ENCODE data around the gene ZSCAN5A.

ZSCAN5A gene

GRCh38 chr19:56321989-56322440, 7.4 kb upstream of the ZSCAN5A start:
- Histone ChIP-seq H3K4me3 (ENCODE audit: low read depth, low read length) (no peak overlapping the region), H3K36me3 (ENCODE audit: control insufficient read depth in 2 of 2, insufficient read depth in 1 of 2, low read length in 2 of 2) (no peaks in the 10 kb centered on the region), H3K9me3 (ENCODE audit: control insufficient read depth, insufficient read depth, low read depth, low read length) (no peaks in the 10 kb centered on the region), H3K4me1 (ENCODE audit: control insufficient read depth, insufficient read depth, low read length) (no peaks in the 10 kb centered on the region), H3K27ac (ENCODE audit: extremely low read depth, low read depth, low read length) (no peak overlapping the region)
- ChIA-PET CTCF (interaction anchor here (1.2 to 2.2 kb wide), 3 partner anchors 11 to 246 kb away, joined by 5 to 10 read pairs (median 5); no protein-coding TSS in a partner anchor), POLR2A (no interaction called here)
- TF ChIP-seq ZNF660 (tag by site-specific recombination; IDR thresholded peaks at IDR 0.05) = no peak
- TF ChIP-seq ZNF16 (tag by site-specific recombination; IDR thresholded peaks at IDR 0.05; ENCODE audit: low read depth) = no peak
- no peak for TF ChIP-seq ZNF704 (tag by site-specific recombination; IDR thresholded peaks at IDR 0.05)
- TF ChIP-seq ZNF223 (tag by site-specific recombination; IDR thresholded peaks at IDR 0.05) = no peak
- TF ChIP-seq, protein P1, sequence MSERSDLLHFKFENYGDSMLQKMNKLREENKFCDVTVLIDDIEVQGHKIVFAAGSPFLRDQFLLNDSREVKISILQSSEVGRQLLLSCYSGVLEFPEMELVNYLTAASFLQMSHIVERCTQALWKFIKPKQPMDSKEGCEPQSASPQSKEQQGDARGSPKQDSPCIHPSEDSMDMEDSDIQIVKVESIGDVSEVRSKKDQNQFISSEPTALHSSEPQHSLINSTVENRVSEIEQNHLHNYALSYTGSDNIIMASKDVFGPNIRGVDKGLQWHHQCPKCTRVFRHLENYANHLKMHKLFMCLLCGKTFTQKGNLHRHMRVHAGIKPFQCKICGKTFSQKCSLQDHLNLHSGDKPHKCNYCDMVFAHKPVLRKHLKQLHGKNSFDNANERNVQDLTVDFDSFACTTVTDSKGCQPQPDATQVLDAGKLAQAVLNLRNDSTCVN (tag by site-specific recombination; optimal IDR thresholded peaks at IDR 0.05) = no peak
- TF ChIP-seq ZNF626 (tag by site-specific recombination; IDR thresholded peaks at IDR 0.05) = no peak
- no peak for TF ChIP-seq ZNF292 (tag by site-specific recombination; IDR thresholded peaks at IDR 0.05; ENCODE audit: borderline replicate concordance, low read depth)
- TF ChIP-seq SETDB1 (IDR thresholded peaks at IDR 0.05; ENCODE audit: insufficient read length, low read length) = no peak
- TF ChIP-seq ZNF280C (tag by site-specific recombination; IDR thresholded peaks at IDR 0.05) = no peak
- no peak for TF ChIP-seq IKZF3 (tag by site-specific recombination; IDR thresholded peaks at IDR 0.05)

GRCh38 chr19:56321254-56321988, 6.8 kb upstream of the ZSCAN5A start:
- ChIA-PET CTCF (interaction anchor here (0.6 to 2.2 kb wide), 5 partner anchors 12 to 1132 kb away, joined by 3 to 10 read pairs (median 5); no protein-coding TSS in a partner anchor), POLR2A (no interaction called here)
- Histone ChIP-seq H3K27ac (ENCODE audit: extremely low read depth, low read depth, low read length) (no peak overlapping the region), H3K4me1 (ENCODE audit: control insufficient read depth, insufficient read depth, low read length) (no peaks in the 10 kb centered on the region), H3K9me3 (ENCODE audit: control insufficient read depth, insufficient read depth, low read depth, low read length) (no peaks in the 10 kb centered on the region), H3K4me3 (ENCODE audit: low read depth, low read length) (no peak overlapping the region), H3K36me3 (ENCODE audit: control insufficient read depth in 2 of 2, insufficient read depth in 1 of 2, low read length in 2 of 2) (no peaks in the 10 kb centered on the region)
- TF ChIP-seq ZNF146 (tag by site-specific recombination; IDR thresholded peaks at IDR 0.05) (no peak), ZNF23 (tag by site-specific recombination; IDR thresholded peaks at IDR 0.05; ENCODE audit: borderline replicate concordance) (no peak), ZNF175 (tag by site-specific recombination; IDR thresholded peaks at IDR 0.05) (no peak), ZNF37A (tag by site-specific recombination; IDR thresholded peaks at IDR 0.05) (no peak), ZNF169 (tag by site-specific recombination; IDR thresholded peaks at IDR 0.05) (no peak), ZNF473 (tag by site-specific recombination; IDR thresholded peaks at IDR 0.05) (no peak)
- TF ChIP-seq, protein P2, sequence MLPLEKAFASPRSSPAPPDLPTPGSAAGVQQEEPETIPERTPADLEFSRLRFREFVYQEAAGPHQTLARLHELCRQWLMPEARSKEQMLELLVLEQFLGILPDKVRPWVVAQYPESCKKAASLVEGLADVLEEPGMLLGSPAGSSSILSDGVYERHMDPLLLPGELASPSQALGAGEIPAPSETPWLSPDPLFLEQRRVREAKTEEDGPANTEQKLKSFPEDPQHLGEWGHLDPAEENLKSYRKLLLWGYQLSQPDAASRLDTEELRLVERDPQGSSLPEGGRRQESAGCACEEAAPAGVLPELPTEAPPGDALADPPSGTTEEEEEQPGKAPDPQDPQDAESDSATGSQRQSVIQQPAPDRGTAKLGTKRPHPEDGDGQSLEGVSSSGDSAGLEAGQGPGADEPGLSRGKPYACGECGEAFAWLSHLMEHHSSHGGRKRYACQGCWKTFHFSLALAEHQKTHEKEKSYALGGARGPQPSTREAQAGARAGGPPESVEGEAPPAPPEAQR (tag by site-specific recombination; IDR thresholded peaks at IDR 0.05) = no peak
- TF ChIP-seq, protein P3, sequence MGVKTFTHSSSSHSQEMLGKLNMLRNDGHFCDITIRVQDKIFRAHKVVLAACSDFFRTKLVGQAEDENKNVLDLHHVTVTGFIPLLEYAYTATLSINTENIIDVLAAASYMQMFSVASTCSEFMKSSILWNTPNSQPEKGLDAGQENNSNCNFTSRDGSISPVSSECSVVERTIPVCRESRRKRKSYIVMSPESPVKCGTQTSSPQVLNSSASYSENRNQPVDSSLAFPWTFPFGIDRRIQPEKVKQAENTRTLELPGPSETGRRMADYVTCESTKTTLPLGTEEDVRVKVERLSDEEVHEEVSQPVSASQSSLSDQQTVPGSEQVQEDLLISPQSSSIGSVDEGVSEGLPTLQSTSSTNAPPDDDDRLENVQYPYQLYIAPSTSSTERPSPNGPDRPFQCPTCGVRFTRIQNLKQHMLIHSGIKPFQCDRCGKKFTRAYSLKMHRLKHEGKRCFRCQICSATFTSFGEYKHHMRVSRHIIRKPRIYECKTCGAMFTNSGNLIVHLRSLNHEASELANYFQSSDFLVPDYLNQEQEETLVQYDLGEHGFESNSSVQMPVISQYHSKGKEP (tag by site-specific recombination; IDR thresholded peaks at IDR 0.05) = no peak
